Ishikawa (cell line): Measurements from ENCODE around the gene MRFAP1L1.

Experiments used
- EGR1 ChIP-seq: IDR thresholded peaks from 2 replicates; pipeline ENCODE4 v1.6.1; 2012
- EP300 ChIP-seq: IDR thresholded peaks from 2 replicates; pipeline ENCODE4 v1.6.1; 2012; ENCODE audit warnings: borderline replicate concordance
- RAD21 ChIP-seq: IDR thresholded peaks from 2 replicates; pipeline ENCODE4 v1.6.1; 2012; ENCODE audit warnings: low read depth
- TF ChIP-seq, protein P1 (sequence below): IDR thresholded peaks from 2 replicates; pipeline ENCODE4 v1.6.1; 2012; ENCODE audit warnings: low read depth, mild to moderate bottlenecking

DNA sequence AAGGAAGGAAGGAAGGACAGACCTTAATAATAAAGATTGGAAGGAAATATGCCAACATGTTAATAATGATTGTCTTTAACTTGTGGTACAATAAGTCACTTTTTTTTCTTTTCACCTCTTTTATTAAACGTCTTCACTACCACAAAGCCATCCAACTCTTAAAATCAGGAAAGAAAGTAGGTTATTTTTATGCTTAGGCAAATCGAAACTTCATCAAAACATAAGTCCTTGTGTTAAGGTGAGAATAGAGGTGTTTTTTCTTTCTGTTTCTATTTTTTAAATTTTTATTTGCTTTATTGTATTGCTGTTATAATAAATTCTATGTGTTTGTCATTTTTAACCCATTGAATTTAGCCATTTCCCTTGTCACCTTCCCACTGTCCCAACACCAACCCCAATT is 32.8 kb upstream of the MRFAP1L1 start:
- TF ChIP-seq, protein P1, sequence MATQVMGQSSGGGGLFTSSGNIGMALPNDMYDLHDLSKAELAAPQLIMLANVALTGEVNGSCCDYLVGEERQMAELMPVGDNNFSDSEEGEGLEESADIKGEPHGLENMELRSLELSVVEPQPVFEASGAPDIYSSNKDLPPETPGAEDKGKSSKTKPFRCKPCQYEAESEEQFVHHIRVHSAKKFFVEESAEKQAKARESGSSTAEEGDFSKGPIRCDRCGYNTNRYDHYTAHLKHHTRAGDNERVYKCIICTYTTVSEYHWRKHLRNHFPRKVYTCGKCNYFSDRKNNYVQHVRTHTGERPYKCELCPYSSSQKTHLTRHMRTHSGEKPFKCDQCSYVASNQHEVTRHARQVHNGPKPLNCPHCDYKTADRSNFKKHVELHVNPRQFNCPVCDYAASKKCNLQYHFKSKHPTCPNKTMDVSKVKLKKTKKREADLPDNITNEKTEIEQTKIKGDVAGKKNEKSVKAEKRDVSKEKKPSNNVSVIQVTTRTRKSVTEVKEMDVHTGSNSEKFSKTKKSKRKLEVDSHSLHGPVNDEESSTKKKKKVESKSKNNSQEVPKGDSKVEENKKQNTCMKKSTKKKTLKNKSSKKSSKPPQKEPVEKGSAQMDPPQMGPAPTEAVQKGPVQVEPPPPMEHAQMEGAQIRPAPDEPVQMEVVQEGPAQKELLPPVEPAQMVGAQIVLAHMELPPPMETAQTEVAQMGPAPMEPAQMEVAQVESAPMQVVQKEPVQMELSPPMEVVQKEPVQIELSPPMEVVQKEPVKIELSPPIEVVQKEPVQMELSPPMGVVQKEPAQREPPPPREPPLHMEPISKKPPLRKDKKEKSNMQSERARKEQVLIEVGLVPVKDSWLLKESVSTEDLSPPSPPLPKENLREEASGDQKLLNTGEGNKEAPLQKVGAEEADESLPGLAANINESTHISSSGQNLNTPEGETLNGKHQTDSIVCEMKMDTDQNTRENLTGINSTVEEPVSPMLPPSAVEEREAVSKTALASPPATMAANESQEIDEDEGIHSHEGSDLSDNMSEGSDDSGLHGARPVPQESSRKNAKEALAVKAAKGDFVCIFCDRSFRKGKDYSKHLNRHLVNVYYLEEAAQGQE, result no peak
- TF ChIP-seq EGR1, result no peak
- no peak for TF ChIP-seq RAD21
- TF ChIP-seq EP300, result no peak
